GM19240 (cell line): ENCODE data around the gene MTSS2.
A peak's percentile ranks its signal among the peaks of the same experiment; 100 is the strongest.

Source experiments
- DNase-seq: peaks from one replicate; pipeline ENCODE4 v3.0.0; 2011; ENCODE audit warnings: low spot score; ENCODE audit not compliant: insufficient read length

Gene MTSS2

DNA sequence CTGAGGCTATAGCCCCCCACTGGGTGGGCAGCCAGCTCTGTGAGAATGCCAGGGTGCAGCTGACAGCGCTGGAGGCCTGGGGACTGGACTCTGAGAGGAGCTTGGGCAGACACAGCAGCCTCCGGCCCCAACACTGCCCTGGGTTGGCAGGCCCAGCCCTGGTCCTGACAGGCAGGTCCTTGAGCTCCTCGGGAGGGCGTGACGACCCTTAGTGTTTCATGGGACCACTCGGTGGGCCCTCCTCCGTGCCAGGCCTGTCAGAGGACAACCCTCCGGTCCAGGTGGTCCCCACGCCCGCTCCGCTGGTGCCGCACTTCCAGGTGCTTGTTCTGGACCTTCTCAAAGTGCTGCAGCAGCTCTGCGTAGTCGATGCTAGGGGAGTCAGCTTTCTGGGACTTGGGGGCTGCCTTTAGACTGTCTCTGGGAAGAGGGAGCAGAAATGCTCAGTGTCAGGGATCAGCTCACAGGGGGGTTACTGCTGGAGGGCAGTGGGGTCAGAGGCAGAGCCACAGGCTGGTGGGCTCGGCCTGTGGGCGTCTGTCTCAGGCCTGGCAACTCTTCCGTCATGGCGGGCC lies 1.9 kb upstream of the MTSS2 start:
- DNase-seq, result no peak

DNA sequence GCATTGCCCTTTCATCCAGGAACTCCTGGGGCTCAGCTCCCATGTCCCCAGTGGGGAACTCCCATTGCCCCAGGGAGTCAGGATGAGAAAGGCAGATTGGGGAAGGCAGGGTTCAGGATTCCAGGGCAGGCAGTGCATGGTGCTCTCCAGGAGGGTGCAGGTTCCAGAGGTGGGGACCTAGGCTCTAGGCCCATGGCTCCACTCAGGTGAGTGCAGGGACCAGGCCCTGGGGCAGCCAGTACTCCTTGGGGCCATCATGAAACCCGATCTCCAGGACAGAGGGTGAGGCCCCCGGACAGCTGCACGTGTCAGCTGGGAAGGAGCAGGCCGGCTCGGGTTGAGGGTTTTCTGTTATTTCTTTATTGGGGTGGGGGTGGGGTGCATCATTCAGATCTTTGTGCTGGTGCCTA lies 1.3 kb upstream of the MTSS2 start:
- no peak for DNase-seq

DNA sequence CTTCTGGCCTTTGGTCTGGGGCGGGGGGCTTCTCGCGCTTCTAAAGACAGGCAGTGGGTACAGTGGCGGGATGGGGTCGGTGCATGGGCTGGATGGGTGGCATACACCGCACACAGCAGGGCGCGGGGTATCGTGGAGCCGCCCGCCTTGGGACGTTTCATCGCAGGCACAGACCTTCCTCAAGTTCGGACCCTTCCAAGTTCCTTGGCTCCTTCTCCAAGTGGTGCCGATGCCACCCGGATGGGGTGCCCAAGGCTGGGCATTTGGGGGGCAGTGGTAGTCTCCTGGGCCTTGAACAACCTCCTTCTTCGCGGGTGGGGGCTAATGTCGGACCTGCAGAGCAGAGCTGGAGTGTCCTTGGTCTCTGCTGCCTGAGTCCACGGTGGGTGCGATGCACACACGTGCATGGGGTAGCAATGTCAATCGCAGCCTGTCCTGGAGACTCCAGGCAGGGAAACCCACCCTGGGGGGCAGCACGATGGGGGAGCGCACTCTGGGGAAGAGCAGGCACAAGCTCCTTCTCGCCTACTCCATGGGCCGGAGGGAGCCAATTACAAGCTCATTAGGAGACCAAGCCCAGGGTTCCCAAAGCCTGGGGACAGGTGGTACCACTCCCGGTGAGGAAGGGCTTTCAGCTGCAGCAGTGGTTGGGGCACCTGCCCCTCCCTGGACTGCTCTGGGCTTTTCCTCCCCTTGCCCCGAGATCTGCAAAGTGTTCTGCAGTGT lies 686 bp upstream of the MTSS2 start:
- no peak for DNase-seq

DNA sequence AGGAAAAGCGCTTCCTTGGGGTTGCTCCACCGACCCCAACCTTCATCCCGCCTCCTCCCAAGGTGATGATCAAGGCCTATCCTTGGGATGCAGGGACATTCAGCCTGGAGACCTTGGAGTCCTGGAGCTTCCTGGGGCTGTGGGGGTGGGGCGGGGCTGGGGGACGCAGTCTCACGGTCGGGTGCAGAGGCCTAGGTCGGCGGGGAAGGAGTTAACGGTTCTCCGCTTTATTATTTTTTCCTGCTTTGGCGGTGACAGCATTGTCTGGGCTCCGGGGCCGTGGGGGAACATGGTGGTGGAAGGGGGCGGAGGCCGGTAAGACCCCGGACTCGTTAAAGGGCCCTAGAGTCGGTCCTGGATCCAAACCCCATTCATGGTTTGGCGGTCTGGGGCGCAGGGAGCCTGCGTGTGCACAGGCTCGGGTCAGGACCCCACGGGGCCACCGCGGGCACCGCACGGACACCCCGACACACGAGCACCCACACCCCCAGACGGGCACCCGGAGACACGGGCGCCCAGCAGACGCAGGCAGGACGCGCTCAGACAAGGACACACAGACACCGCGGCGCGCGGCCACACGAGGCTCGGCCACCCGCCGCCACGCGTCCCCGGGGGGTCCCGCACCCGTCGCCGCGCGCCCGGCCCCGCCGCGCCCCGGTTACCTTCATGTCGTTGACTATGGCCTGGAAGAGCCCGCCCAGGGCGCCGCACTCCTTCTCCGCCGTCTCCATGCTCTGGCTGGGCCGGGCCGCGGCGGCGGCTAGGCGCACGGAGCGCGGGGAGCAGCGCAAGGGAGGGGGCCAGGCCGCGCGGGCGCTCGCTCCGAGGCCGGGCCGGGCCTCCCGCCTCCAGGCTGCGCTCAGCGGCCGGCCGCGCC lies 554 bp downstream of the MTSS2 start:
- peak; percentile 50 for DNase-seq

DNA sequence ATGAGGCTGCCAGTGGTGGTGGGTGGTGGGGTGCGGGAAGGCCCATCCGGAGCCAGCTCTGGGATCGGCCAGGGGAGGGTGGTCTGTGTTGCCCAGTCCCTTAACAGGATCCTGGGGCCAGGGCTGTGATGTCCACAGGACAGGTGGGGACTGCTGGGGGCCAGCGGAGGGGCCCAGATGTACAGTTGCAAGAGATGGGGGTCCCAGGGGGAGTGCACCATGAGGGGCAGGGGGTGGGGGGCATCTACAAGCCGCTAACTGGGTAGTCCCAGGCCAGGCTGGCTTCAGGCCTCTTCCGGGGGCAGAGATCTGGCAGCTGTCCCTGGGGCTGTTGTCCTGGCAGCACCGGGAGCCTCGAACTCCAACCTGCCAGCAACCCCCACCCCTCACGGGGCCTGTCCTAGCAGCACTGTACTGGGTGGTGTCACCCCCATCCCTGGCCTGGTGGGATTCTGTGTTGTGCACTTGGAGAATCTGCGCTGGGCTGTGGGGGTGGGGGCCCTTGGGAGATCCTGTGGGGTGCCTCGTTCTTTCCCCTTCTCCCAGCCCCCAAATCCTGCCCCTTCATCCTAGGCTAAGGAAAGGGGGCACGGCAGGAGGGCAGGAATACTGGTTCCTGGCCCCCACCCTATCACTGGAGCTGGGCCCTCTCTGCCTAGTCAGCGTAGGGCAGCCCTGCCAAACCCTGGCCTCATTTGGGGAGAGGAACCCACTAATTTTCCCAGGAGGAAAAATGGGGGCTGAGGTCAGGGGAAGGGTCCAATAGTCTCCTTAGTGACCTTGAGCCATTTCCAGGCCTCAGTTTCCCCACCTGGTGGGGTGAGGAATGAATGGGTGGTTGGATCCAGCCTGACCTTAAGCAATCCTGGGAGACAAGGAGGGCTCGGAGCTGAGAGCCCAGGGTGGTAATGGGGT lies 1.4 kb downstream of the MTSS2 start:
- no peak for DNase-seq

DNA sequence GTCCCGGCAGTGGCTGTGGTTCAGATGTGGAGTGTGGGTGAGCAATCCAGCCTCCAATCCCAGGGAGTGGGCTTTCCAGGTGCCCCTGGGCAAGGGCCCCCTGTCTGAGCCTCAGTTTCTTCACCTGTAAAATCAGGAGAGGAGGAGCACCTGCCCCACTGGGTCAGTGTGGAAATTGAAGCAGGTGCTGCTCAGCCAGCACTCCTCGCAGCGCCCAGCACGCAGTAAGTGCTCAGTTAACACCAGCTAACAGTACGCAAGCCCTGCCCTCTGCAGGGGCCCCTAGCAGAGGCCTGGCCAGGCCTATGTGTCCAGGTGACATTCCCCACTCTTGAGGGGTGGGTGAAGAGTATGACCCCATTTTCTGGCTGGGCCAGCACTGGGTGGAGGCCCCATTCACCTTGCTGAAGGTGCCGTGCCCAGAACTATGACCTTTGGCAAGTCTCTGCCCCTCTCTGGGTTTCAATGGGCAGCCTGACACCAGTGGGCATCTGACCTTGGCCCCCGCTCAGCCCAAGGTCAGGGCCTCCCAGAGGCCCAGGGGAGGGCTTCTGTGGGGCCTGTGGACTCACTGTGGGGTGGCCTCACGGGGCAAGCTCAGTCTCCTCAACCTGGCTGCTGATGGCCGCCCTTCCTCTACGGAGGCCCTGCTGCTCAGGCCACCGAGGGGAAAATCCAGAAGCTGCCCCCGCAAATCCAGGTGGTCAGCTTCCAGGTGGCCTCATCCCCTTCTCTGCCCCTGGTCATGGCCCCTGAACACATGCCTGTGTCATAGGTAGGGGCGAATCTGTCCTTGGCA lies 2.5 kb downstream of the MTSS2 start:
- DNase-seq, result no peak

DNA sequence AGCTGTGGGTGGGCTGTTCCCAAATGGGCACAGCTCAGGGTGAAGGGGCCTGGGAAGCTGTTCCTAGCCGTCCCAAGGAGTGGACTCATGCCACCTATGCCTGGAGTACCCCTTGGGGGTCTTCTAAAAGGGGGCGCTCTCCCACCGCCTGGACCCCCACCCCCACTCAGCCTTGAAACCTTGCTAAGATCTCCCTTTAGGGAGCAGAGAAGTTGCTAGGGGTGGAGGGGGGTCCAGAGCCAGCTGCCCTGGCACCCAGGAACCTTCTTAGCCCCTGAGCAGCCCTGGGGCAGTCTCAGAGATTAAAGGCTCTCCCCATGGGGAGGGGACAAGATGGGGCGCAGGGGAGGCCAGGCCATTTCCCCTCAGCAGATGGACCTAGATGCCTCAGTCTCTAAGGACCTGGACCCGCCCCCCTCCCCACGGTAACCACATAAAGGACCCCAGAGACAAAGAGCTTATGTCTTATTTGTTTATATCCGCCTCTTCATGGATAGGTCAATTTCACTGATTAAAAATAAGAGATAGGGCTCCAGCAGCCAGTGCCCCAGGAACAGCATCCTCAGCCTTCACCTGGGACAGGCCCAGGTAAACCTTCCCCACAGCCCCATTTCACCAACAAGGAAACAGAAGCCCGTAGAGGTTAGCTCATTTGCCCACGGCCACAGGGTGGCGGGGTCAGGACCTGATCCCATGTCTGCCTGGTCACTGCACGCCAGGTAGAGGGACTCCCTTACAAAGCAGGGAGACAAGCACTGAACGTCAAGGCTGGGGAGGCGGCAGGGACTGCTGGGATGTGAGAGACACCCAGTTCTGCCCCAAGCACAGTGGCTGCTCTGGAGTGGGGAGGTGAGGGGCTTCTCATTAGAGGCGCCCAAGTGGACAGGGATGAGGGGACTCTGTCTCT lies 3.4 kb downstream of the MTSS2 start:
- DNase-seq, result no peak

DNA sequence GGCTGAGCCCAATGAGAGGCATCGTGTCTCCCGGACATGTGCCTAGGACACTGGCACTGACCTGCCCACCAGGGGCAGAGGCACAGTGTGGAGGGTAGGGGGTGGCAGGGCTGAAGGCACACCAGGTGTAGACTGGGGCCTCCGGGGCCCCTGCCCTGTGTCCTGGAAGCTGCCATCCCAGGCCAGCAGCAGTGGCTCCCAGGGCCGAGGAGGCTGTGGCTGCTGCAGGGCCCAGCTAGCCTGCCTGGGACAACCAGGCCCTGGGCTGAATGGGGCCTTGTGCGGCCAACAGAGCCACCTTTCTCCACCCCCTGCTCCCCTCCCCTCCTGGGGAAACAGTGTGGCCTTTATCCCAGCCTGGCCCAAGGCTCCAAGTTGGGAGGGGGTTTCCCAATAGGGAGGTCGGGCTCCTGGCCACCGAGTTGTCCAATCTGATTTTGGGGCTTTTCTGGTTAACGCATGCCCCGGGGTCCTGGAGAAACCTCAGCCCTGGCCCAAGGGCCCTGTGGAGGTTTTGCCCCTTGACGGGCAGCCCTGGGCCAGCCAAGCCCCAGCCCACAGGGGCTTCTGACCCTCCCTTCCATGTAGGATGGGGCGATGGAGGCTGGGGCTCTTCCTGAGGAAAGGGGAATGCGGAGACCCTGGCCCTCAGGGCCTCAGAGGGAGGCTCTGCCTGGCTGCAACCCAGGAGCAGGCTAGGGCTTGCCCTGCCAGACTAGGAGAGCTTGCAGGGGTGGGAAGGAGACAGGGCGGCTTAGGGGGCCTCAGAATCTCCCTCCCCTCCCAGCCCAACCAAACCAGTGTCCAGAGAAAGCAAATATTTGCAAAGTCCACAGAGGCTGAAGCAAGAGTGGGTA lies 4.2 kb downstream of the MTSS2 start:
- no peak for DNase-seq

DNA sequence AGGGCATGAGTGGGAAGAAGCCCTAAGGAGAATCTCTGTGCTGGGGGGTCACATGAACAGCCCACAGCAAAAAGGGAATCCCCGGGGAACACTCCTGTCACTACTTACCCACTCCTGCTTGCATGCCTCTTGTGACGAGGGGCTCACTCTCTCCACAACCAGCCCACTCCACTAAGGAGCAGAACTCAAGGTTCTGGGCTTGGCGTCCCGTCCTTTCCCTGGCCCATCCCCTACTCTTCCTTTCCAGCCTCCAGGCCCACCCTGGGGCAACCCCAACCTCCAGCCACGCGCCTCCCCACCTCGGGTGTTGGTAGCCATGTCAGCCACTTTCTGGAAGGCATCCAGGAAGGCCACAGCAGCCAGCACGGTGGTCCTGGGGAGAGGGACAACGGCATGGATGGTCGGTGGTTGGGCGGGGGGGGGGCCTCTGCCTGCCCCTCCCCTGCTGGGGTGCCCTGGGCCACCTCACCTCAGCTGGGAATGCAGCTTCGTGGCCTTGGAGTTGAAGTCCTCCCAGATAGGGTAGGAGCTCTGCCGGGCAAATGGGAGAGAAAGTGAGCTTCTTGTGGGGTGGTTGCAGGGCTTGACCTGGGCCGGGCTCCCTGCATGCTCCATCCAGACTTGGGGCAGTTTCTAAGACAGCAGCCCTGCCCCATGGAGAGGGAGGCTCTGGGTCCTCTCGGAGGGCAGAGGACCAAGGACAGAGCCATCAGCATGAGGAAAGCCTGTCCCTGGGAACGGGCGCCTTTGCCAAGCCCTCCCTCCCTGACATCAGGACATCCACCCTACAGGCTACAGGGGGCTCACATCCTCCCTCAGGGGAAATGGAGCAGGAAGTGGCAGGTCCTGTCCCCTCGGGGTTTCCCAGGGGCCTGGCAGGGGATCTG lies 5.1 kb downstream of the MTSS2 start:
- no peak for DNase-seq

DNA sequence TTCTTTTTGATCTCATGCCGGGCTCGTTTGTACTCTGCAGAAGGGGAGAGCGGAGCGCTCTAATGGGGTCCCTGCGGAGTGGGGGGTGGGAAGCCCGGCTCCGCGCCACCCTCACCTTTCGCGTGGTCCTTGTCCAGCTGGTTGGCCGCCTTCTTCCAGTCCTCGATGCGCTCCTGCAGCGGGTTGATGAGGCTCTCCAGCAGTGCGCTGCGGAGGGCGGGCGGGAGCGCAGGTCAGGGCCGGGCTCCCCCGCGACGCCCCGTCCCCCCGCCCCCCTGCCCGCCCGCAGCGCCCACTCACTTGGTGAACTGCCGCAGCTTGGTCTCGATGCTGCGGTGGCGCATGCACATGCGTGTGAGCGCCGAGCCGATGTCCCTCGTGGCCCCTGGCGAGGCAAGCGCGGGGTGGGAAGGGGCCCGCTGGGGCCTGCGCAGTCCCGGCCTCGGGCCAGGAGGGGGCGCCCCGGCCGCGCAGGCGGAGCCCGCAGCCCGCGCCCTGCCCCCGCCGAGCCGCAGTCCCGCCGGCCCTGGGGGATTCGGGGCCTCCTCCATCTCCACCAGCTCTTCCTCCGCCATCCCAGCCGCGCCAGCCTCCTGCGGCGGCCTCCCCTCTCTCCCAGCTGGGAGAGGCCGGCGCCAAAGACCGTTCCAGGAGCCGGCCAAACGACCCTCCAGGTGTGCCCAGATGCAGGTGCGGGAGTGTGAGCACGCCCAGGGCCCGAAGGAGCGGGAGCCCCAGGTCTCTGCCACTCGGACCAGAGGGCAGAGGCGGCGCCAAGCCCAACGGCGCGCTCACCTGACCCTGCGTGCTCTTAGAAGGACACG lies 6.0 kb downstream of the MTSS2 start:
- no peak for DNase-seq

DNA sequence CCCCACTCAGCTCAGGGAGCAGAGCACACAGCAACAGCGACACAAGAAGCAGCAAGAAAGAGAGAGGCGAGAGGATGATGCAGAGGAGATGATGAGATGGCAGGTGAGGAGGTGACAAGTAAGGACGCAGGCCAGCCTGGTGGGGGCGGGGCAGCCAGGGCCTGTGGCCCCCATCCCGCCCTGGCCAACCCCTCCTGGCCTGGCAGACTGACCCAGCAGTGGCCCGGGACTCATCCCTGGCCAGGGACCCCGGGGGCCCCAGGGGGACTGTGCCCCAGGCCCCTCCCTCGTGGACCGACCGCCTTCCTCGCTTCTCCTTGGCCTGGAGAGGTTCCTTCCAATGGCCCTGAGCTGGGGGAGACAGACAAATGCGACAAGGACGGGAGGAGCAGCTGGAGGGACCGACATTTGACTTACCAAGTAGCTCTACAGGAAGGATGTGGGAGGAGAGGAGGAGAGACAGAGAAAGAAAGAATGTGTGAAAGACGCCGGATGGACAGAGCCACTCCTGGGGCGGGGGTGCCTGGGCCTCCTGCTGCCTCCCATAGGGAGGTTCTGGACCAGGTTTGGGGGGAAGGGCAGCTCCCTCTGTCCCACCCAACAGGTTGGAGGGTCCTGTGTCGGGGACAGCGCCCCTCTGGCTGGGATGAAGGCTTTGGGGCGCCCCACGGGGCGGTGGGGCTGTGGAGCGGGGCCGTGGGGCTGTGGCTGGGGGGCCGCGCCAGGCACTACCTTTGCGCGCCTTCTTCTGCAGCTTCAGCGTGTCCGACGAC lies 6.8 kb downstream of the MTSS2 start:
- no peak for DNase-seq

DNA sequence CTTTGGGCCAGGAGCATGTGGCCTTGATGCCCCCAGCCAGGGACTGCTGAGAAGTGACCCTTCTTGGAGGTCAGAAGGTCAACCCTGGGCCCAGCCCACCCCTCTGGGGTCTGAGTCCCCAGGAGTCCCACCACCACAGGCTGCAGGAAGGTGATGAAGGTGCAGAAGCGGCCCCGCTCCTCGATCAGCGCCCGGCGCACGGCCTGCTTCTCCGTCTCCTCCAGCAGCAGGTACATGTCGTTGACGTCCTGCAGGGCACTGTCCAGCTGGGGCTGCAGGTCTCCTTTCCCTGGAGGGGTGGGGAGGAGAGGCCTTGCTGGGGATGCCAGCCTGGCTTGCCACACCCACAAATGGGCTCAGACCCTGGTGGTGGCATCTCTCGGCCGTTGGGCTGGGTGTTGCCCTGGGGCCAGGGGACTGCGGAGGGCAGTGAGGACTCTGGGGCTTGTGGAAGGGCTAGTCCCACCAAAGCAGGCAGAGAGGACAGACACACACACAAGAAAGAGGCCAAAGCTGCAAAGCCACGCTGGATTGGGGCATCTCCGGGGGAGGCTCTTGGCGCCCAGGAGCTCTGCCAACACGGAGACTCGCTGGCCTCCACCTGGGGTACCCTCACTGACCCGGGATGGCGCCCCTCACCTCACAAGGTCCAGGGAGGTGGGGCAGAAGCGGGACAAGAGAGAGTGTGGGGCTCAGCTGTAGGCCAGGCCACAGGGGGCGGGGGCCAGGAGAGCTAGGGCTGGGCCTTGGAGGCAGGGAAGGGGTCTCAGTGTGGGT lies 7.5 kb downstream of the MTSS2 start:
- DNase-seq, result no peak

DNA sequence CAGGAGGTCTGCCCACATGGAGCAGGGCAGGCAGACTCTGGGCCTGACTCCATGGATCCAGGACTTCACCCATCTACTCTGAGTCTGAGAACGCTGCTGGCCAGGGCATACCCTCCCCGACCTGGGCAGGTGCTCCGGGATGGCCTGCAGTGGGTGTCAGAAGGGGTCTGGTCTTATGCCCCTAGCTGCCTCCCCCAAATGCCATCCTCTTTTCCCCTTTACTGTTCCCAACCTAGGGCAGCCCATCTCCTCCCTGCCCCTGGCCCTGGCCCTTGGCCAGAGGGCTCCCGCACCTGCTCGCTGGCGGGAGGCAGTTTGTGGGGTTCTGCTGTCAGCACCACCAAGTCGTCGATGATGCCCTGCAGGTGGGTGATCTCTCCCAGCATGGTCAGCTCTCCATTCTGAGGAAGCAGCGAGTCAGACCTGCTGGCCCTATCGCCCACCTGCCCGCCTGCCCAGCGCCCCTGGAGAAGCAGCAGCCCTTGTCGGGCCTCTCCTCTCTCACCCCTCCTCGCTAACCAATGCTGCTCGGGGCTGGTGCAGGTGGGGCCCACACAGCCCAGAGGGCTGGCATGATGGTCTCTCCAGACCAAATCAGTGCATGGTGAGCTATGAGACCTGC lies 8.2 kb downstream of the MTSS2 start:
- DNase-seq, result no peak

DNA sequence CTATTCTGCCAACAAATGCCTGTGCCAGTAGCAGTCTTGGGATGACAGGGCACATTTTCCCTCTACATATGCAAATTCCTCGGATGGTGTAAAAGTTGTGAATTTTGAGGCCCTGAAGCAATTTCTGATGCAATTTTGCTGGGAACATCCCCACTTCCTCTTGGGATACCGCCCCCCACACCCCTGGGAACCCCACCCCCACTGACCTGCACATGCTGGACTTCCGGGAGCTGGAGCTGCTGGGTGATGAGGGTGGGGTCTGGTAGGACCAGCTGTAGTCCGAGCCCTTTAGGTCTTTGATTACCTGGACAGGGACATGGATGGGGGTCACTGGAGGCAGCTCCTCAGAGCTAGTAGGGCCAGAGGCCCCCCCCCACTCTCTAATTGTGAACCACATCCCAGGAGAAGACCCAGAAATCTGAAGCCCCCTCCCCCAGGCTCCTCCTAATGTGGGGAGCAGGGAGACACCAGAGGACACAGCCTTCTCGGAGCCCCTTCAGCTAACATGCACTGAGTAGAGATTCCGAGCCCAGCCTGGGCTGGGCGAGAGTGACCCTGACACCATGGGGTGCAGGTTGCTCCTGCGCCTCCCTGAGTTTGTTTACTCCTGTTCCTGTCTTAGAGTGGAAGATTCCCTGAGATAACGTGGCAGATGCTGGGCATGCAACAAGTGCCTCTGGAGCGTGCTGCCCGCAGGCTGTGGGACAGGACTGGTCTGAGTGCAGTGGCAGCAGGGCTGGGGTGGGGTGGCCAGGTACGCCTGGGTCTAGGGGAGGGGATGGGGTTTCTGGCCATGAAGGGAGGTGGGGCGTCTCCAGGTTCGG lies 9.0 kb downstream of the MTSS2 start:
- no peak for DNase-seq
